Neural progenitor cell (in vitro differentiated cells): ENCODE measurements around the gene TMEM47. TPM values are rescaled to one million over a fixed set of nuclear protein-coding genes. Genes with fewer than 3 reads are reported as not detected.

Source experiments
- DNase-seq: peaks from one replicate; pipeline ENCODE4 v3.0.0-alpha.2; 2016; ENCODE audit warnings: low spot score
- H2AFZ ChIP-seq: fragments of 200-600 bp; sonication (generic); replicated peaks from 2 replicates; pipeline ENCODE4 v1.6.1; 2016; ENCODE audit warnings: antibody characterized with exemption
- H3F3A ChIP-seq: fragments of 200-600 bp; sonication (generic); 2 replicates; pipeline ENCODE4 v1.6.1; 2016; ENCODE audit warnings: antibody characterized with exemption, low read depth
- H3K27ac ChIP-seq: fragments of 200-600 bp; sonication (generic); 2 replicates; pipeline ENCODE4 v1.5.1; 2016; ENCODE audit warnings: mild to moderate bottlenecking
- H3K27me3 ChIP-seq: fragments of 200-600 bp; sonication (generic); 2 replicates; pipeline ENCODE4 v1.6.1; 2016; ENCODE audit warnings: mild to moderate bottlenecking, moderate library complexity
- H3K36me3 ChIP-seq: fragments of 200-600 bp; sonication (generic); 2 replicates; pipeline ENCODE4 v1.5.1; 2016
- H3K4me1 ChIP-seq: fragments of 200-600 bp; sonication (generic); 2 replicates; pipeline ENCODE4 v1.6.1; 2016; ENCODE audit warnings: mixed run types
- H3K4me2 ChIP-seq: fragments of 200-600 bp; sonication (generic); 2 replicates; pipeline ENCODE4 v1.6.1; 2016
- H3K4me3 ChIP-seq: fragments of 200-600 bp; sonication (generic); 2 replicates; pipeline ENCODE4 v1.5.1; 2016
- H3K79me2 ChIP-seq: fragments of 200-600 bp; sonication (generic); 2 replicates; pipeline ENCODE4 v1.6.1; 2016; ENCODE audit warnings: low read depth
- H3K9ac ChIP-seq: fragments of 200-600 bp; sonication (generic); 2 replicates; pipeline ENCODE4 v1.6.1; 2016
- H3K9me3 ChIP-seq: fragments of 200-600 bp; sonication (generic); 2 replicates; pipeline ENCODE4 v1.5.1; 2016; ENCODE audit warnings: low read depth
- H4K20me1 ChIP-seq: fragments of 200-600 bp; sonication (generic); 2 replicates; pipeline ENCODE4 v1.6.1; 2016; ENCODE audit warnings: low read depth
- H3K27ac Mint-ChIP-seq: 3 replicates; pipeline ENCODE4 v1.8.0; 2021; ENCODE audit warnings: mixed read lengths
- H3K27me3 Mint-ChIP-seq: 2 replicates; pipeline ENCODE4 v1.8.0; 2022; ENCODE audit warnings: low read depth, mild to moderate bottlenecking, inconsistent platforms, moderate library complexity, mixed read lengths; ENCODE audit not compliant: insufficient read depth
- H3K36me3 Mint-ChIP-seq: 3 replicates; pipeline ENCODE4 v1.8.0; 2021; ENCODE audit warnings: mixed read lengths
- H3K4me1 Mint-ChIP-seq: 3 replicates; pipeline ENCODE4 v1.8.0; 2021; ENCODE audit warnings: mixed read lengths
- H3K4me3 Mint-ChIP-seq: 3 replicates; pipeline ENCODE4 v1.8.0; 2021; ENCODE audit warnings: mild to moderate bottlenecking, moderate library complexity, mixed read lengths
- H3K9me3 Mint-ChIP-seq: 3 replicates; pipeline ENCODE4 v1.8.0; 2020; ENCODE audit warnings: mixed read lengths
- EZH2 ChIP-seq: fragments of 200-600 bp; sonication (generic); IDR thresholded peaks from 2 replicates; pipeline ENCODE4 v1.6.1; 2017; ENCODE audit warnings: antibody characterized with exemption, mild to moderate bottlenecking, moderate library complexity
- EZH2phosphoT487 ChIP-seq: fragments of 200-600 bp; sonication (generic); IDR thresholded peaks from 2 replicates; pipeline ENCODE4 v1.6.1; 2017; ENCODE audit warnings: antibody characterized with exemption
- total RNA-seq: library from RNA; depleted of rRNA; stranded (reverse); fragments of >200 nt; gene quantifications from 2 replicates; pipeline ENCODE4 v1.2.3, GENCODE V29; 2015; ENCODE audit warnings: low replicate concordance
- TF ChIP-seq, protein P1 (sequence below): fragments of 200-600 bp; sonication (generic); IDR thresholded peaks from 2 replicates; pipeline ENCODE4 v1.5.1; 2017; ENCODE audit warnings: antibody characterized with exemption, mild to moderate bottlenecking

The TMEM47 gene
- 85.2 and 106 TPM in 2 replicates for total RNA-seq

GRCh38 chrX:34656842-34657725 is at the start of gene TMEM47:
TMEM47 (minus strand) TSS chrX:34657285; CDS start chrX:34657029, 256 bp downstream.
- peak within 1 kb of the TSS; percentile 95 for H3K4me3 ChIP-seq
- H3K9me3 Mint-ChIP-seq, result peaks cover 16% of the 10 kb centered on the region
- peak within 1 kb of the TSS; percentile 96 for H3K27ac ChIP-seq
- no peaks in the 10 kb centered on the region for H3K27me3 ChIP-seq
- peaks cover 6% of the 10 kb centered on the region for H3K27me3 Mint-ChIP-seq
- peak within 1 kb of the TSS; percentile 94 for H3K27ac Mint-ChIP-seq
- peak within 1 kb of the TSS; percentile 96 for H3K4me3 Mint-ChIP-seq
- H4K20me1 ChIP-seq, result peaks cover 21% of the 10 kb centered on the region
- TF ChIP-seq EZH2, result no peak
- H3K36me3 Mint-ChIP-seq, result no peaks in the 10 kb centered on the region
- peaks cover 15% of the 10 kb centered on the region for H3K4me1 ChIP-seq
- no peaks in the 10 kb centered on the region for H3K9me3 ChIP-seq
- H3K4me1 Mint-ChIP-seq, result peaks cover 12% of the 10 kb centered on the region
- peaks cover 49% of the 10 kb centered on the region for H3K79me2 ChIP-seq
- peak within 1 kb of the TSS; percentile 82 for H2AFZ ChIP-seq
- H3K9ac ChIP-seq, result peak within 1 kb of the TSS; percentile 73
- H3K36me3 ChIP-seq, result no peaks in the 10 kb centered on the region
- H3K4me2 ChIP-seq, result peak within 1 kb of the TSS; percentile 80
- peaks cover 32% of the 10 kb centered on the region for H3F3A ChIP-seq
- DNase-seq, result peak; percentile 98

DNA sequence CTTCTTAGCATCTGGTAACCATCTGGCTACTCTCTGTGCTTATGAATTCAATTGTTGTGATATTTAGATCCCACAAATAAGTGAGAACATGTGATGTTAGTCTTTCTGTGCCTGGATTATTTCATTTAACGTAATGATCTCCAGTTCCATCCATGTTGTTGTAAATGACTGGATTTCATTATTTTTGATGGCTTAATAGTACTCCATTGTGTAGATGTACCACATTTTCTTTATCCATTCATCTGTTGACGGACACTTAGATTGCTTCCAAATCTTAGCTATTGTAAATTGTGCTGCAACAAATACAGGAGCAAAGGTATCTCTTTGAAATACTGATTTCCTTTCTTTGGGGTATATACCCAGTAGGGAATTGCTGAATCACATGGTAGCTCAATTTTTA is 30.0 kb upstream of the TMEM47 start:
- H3K36me3 Mint-ChIP-seq, result no peaks in the 10 kb centered on the region
- H3K4me3 ChIP-seq, result no peak overlapping the region
- peaks cover 8% of the 10 kb centered on the region for H3K9me3 ChIP-seq
- H4K20me1 ChIP-seq, result no peaks in the 10 kb centered on the region
- no peaks in the 10 kb centered on the region for H3K4me1 ChIP-seq
- H2AFZ ChIP-seq, result no peak overlapping the region
- DNase-seq, result no peak
- H3K27ac Mint-ChIP-seq, result no peak overlapping the region
- peaks cover 6% of the 10 kb centered on the region for H3K9me3 Mint-ChIP-seq
- H3K4me1 Mint-ChIP-seq, result no peaks in the 10 kb centered on the region
- no peaks in the 10 kb centered on the region for H3K79me2 ChIP-seq
- no peak overlapping the region for H3K27ac ChIP-seq
- H3F3A ChIP-seq, result no peaks in the 10 kb centered on the region
- TF ChIP-seq, protein P1, sequence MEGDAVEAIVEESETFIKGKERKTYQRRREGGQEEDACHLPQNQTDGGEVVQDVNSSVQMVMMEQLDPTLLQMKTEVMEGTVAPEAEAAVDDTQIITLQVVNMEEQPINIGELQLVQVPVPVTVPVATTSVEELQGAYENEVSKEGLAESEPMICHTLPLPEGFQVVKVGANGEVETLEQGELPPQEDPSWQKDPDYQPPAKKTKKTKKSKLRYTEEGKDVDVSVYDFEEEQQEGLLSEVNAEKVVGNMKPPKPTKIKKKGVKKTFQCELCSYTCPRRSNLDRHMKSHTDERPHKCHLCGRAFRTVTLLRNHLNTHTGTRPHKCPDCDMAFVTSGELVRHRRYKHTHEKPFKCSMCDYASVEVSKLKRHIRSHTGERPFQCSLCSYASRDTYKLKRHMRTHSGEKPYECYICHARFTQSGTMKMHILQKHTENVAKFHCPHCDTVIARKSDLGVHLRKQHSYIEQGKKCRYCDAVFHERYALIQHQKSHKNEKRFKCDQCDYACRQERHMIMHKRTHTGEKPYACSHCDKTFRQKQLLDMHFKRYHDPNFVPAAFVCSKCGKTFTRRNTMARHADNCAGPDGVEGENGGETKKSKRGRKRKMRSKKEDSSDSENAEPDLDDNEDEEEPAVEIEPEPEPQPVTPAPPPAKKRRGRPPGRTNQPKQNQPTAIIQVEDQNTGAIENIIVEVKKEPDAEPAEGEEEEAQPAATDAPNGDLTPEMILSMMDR, result no peak
- no peak for TF ChIP-seq EZH2
- no peak for TF ChIP-seq EZH2phosphoT487
- H3K27me3 Mint-ChIP-seq, result no peaks in the 10 kb centered on the region
- H3K27me3 ChIP-seq, result no peaks in the 10 kb centered on the region
- H3K4me2 ChIP-seq, result no peak overlapping the region
- no peak overlapping the region for H3K9ac ChIP-seq
- no peak overlapping the region for H3K4me3 Mint-ChIP-seq
- H3K36me3 ChIP-seq, result no peaks in the 10 kb centered on the region

- H3K27me3 ChIP-seq, result no peaks in the 10 kb centered on the region
- Mint-ChIP-seq H3K4me1 (peaks cover under 1% of the 10 kb centered on the region), H3K36me3 (no peaks in the 10 kb centered on the region), H3K9me3 (peaks cover 14% of the 10 kb centered on the region), H3K27ac (no peak overlapping the region), H3K27me3 (peaks cover 6% of the 10 kb centered on the region), H3K4me3 (no peak overlapping the region)
- H3K4me3 ChIP-seq, result no peak overlapping the region
- H3K9me3 ChIP-seq, result no peaks in the 10 kb centered on the region
- peaks cover 24% of the 10 kb centered on the region for H3K79me2 ChIP-seq
- no peaks in the 10 kb centered on the region for H3K4me1 ChIP-seq
- peaks cover 5% of the 10 kb centered on the region for H4K20me1 ChIP-seq
- no peaks in the 10 kb centered on the region for H3K36me3 ChIP-seq
- no peak overlapping the region for H3K4me2 ChIP-seq
- peaks cover 18% of the 10 kb centered on the region for H3F3A ChIP-seq
- H3K27ac ChIP-seq, result no peak overlapping the region
- no peak for TF ChIP-seq EZH2phosphoT487
- TF ChIP-seq, protein P1, result no peak
- TF ChIP-seq EZH2, result no peak
- H3K9ac ChIP-seq, result no peak overlapping the region
- no peak for DNase-seq
- H2AFZ ChIP-seq, result no peak overlapping the region
Observed at GRCh38 chrX:34659575-34659974, 2.5 kb upstream of the TMEM47 start.

GRCh38 chrX:34658326-34658725 is 1.2 kb upstream of the TMEM47 start:
- Mint-ChIP-seq H3K9me3 (peaks cover 16% of the 10 kb centered on the region), H3K4me1 (peaks cover 5% of the 10 kb centered on the region), H3K4me3 (peak overlapping the region; percentile 84), H3K27me3 (peaks cover 6% of the 10 kb centered on the region), H3K27ac (no peak overlapping the region), H3K36me3 (no peaks in the 10 kb centered on the region)
- no peak overlapping the region for H2AFZ ChIP-seq
- peak overlapping the region; percentile 80 for H3K4me2 ChIP-seq
- no peaks in the 10 kb centered on the region for H3K36me3 ChIP-seq
- no peak overlapping the region for H3K27ac ChIP-seq
- H3K9me3 ChIP-seq, result no peaks in the 10 kb centered on the region
- peaks cover 9% of the 10 kb centered on the region for H4K20me1 ChIP-seq
- TF ChIP-seq EZH2phosphoT487 (no peak), EZH2 (no peak)
- TF ChIP-seq, protein P1, result no peak
- no peaks in the 10 kb centered on the region for H3K27me3 ChIP-seq
- H3F3A ChIP-seq, result peaks cover 30% of the 10 kb centered on the region
- peaks cover 37% of the 10 kb centered on the region for H3K79me2 ChIP-seq
- no peak for DNase-seq
- peaks cover 3% of the 10 kb centered on the region for H3K4me1 ChIP-seq
- peak overlapping the region; percentile 55 for H3K4me3 ChIP-seq
- no peak overlapping the region for H3K9ac ChIP-seq
